Measurements from ENCODE around the gene MEGF9.

Gene MEGF9

GRCh38 chr9:120609636-120610035 is 104.6 kb downstream of the MEGF9 start:
- no peak for TF ChIP-seq ZFX (IDR thresholded peaks at IDR 0.05)
- TF ChIP-seq, protein P1, sequence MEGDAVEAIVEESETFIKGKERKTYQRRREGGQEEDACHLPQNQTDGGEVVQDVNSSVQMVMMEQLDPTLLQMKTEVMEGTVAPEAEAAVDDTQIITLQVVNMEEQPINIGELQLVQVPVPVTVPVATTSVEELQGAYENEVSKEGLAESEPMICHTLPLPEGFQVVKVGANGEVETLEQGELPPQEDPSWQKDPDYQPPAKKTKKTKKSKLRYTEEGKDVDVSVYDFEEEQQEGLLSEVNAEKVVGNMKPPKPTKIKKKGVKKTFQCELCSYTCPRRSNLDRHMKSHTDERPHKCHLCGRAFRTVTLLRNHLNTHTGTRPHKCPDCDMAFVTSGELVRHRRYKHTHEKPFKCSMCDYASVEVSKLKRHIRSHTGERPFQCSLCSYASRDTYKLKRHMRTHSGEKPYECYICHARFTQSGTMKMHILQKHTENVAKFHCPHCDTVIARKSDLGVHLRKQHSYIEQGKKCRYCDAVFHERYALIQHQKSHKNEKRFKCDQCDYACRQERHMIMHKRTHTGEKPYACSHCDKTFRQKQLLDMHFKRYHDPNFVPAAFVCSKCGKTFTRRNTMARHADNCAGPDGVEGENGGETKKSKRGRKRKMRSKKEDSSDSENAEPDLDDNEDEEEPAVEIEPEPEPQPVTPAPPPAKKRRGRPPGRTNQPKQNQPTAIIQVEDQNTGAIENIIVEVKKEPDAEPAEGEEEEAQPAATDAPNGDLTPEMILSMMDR (conservative IDR thresholded peaks at IDR 0.05): no peak
- H3K27ac ChIP-seq: no peak overlapping the region

- TF ChIP-seq, protein P1 (conservative IDR thresholded peaks at IDR 0.05): no peak
- TF ChIP-seq ZFX (IDR thresholded peaks at IDR 0.05): no peak
- no peak overlapping the region for H3K27ac ChIP-seq
Measured at GRCh38 chr9:120608421-120608820, 105.8 kb downstream of the MEGF9 start.

DNA sequence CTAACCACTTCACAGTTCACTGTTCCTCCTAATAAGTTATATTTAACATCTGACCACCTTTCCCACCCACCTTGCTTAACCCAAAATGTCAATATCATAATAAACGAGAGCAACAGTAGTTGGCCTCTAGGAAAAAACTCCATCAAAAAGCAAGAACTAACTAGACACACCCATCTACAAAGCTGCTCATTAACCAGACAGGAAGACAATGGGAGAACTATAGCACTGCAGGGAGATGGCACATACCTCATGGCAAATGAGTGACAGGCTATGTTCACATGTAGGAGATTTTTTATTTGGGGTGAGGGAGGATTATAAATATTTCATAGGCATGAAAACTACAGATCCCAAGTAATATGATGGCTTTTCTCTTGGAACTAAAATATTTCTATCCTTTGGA is 110.7 kb downstream of the MEGF9 start:
- TF ChIP-seq ZFX (IDR thresholded peaks at IDR 0.05): no peak
- TF ChIP-seq, protein P1 (conservative IDR thresholded peaks at IDR 0.05): no peak
- no peak overlapping the region for H3K27ac ChIP-seq

- no peak overlapping the region for H3K27ac ChIP-seq
- no peak for TF ChIP-seq ZFX (IDR thresholded peaks at IDR 0.05)
Measured at GRCh38 chr9:120603010-120603409, 111.3 kb downstream of the MEGF9 start.

DNA sequence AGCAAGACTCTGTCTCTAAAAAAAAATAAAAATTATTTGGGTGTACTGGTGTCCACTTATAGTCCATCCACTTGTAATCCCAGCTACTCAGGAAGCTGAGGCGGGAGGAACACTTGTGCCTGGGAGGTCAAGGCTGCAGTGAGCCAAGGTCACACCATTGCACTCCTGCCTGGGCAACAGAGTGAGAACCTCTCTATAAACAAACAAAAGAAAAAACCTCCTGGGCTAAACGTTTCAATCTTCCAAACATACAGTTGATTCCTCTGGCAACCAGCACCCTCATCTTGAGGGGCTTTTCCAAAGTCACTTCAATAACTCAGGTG is 120.4 kb downstream of the MEGF9 start:
- TF ChIP-seq ZFX (IDR thresholded peaks at IDR 0.05): no peak
- TF ChIP-seq, protein P1 (conservative IDR thresholded peaks at IDR 0.05): no peak
- H3K27ac ChIP-seq: no peak overlapping the region

- TF ChIP-seq, protein P1 (conservative IDR thresholded peaks at IDR 0.05): no peak
- TF ChIP-seq ZFX (IDR thresholded peaks at IDR 0.05): no peak
- H3K27ac ChIP-seq: no peak overlapping the region
Measured at GRCh38 chr9:120593250-120593954, 120.9 kb downstream of the MEGF9 start.

DNA sequence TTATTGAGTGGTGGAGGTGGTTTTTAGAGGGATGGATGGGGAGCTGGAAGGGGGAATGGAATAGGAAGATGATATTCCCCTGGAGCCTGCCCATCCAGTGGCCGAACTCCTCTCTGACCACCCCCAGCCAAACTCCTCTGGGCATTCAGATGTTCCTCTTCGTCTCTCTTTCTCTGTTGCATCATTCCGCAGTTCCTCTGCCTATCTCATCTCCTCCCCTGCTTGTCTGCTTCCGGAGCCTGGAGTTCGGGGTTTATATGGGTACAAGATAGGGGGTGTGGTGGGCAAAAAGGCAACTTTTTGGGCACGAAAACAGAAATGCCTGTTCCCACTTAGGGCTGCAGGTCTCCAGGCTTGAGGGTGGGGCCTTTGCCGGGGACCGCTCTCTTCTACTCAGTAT is 122.1 kb downstream of the MEGF9 start:
- no peak overlapping the region for H3K27ac ChIP-seq
- TF ChIP-seq, protein P1 (conservative IDR thresholded peaks at IDR 0.05): no peak
- TF ChIP-seq ZFX (IDR thresholded peaks at IDR 0.05): no peak

DNA sequence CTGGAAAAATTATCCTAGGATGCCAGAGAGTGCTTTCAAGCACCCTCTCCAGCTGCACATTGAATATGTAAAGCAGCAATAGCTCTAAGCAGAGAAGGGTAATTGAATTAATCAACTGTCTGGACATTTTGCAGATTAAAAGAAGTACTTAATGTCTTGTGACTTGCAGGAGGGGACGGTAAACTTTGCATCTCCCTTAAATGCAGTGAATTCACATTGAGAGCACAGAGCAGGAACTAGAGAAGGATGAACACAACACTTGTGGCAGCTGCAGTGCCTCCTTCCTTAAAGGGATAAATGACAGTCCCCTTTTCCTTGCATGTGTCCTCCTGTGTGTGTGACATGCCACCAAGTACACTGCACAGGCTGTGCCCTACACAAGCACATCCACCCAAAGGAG is 126.9 kb downstream of the MEGF9 start:
- TF ChIP-seq, protein P1 (conservative IDR thresholded peaks at IDR 0.05): no peak
- TF ChIP-seq ZFX (IDR thresholded peaks at IDR 0.05): no peak
- no peak overlapping the region for H3K27ac ChIP-seq

All from C4-2B (cell line).